ENCODE results near the gene SPPL2B. TPM values are rescaled to one million over a fixed set of nuclear protein-coding genes. Genes with fewer than 3 reads are reported as not detected.

The SPPL2B gene
- total RNA-seq, 2 experiments from 2014 or later, result 73.5 to 80.7 TPM

- Mint-ChIP-seq H3K27me3 (ENCODE audit: low read depth) (peaks cover 5% of the 10 kb centered on the region), H3K4me3 (peak overlapping the region; percentile 85)
These were observed 40.1 kb upstream of the SPPL2B start for GRCh38 chr19:2288338-2288817.

GRCh38 chr19:2288818-2289713, 39.4 kb upstream of the SPPL2B start:
- Mint-ChIP-seq H3K9me3 (ENCODE audit: insufficient read depth) (no peaks in the 10 kb centered on the region), H3K36me3 (ENCODE audit: low read depth) (peaks cover 16% of the 10 kb centered on the region), H3K4me3 (peak overlapping the region; percentile 85), H3K27me3 (ENCODE audit: low read depth) (peaks cover 5% of the 10 kb centered on the region), H3K4me1 (ENCODE audit: low read depth) (peaks cover 36% of the 10 kb centered on the region), H3K27ac (peak overlapping the region; percentile 97)
- DNase-seq, result no peak
- CTCF ChIA-PET, result interaction anchor here (0.7 to 2.5 kb wide), 6 partner anchors 13 to 131 kb away, joined by 3 to 15 read pairs (median 4); partner anchors contain the start of genes LSM7 and SPPL2B
- peak; percentile 26 for ATAC-seq
- POLR2A ChIA-PET, result interaction anchor here (0.7 to 1.3 kb wide), 6 partner anchors 11 to 332 kb away, joined by 3 to 4 read pairs (median 3); partner anchors contain the start of gene GADD45B

More at GRCh38 chr19:2288338-2288817, 40.1 kb upstream of the SPPL2B start:
- peaks cover 33% of the 10 kb centered on the region for H3K4me1 Mint-ChIP-seq (ENCODE audit: low read depth)
- CTCF ChIA-PET, result interaction anchor here (1.0 to 2.5 kb wide), 4 partner anchors 14 to 130 kb away, joined by 3 to 15 read pairs (median 4); partner anchors contain the start of genes LSM7 and SPPL2B
- DNase-seq (no peak), ATAC-seq (no peak)
- peaks cover 13% of the 10 kb centered on the region for H3K36me3 Mint-ChIP-seq (ENCODE audit: low read depth)
- H3K27ac Mint-ChIP-seq, result peak overlapping the region; percentile 97
- H3K9me3 Mint-ChIP-seq (ENCODE audit: insufficient read depth), result no peaks in the 10 kb centered on the region
- POLR2A ChIA-PET, result interaction anchor here (0.6 to 1.3 kb wide), 4 partner anchors 12 to 188 kb away, joined by 3 to 4 read pairs (median 3); partner anchors contain the start of gene GADD45B

- CTCF ChIA-PET, result interaction anchor here (0.7 to 2.5 kb wide), 4 partner anchors 14 to 105 kb away, joined by 3 to 15 read pairs (median 4); no protein-coding TSS in a partner anchor
- Mint-ChIP-seq H3K27me3 (ENCODE audit: low read depth) (peaks cover 5% of the 10 kb centered on the region), H3K36me3 (ENCODE audit: low read depth) (peaks cover 17% of the 10 kb centered on the region), H3K4me3 (peak overlapping the region; percentile 85), H3K27ac (peak overlapping the region; percentile 97), H3K4me1 (ENCODE audit: low read depth) (peaks cover 39% of the 10 kb centered on the region), H3K9me3 (ENCODE audit: insufficient read depth) (no peaks in the 10 kb centered on the region)
- DNase-seq, result peak; percentile 82
- ATAC-seq, result peak; percentile 81
- POLR2A ChIA-PET, result interaction anchor here (0.7 to 1.3 kb wide), 5 partner anchors 10 to 186 kb away, joined by 3 to 4 read pairs (median 3); partner anchors contain the start of gene GADD45B
These were observed 38.6 kb upstream of the SPPL2B start for GRCh38 chr19:2289714-2290435.

- POLR2A ChIA-PET, result no interaction called here
- H3K27ac Mint-ChIP-seq, result peak overlapping the region; percentile 87
- ATAC-seq (peak; percentile 34), DNase-seq (peak; percentile 51)
- peaks cover 25% of the 10 kb centered on the region for H3K36me3 Mint-ChIP-seq (ENCODE audit: low read depth)
- peak overlapping the region; percentile 82 for H3K4me3 Mint-ChIP-seq
- H3K27me3 Mint-ChIP-seq (ENCODE audit: low read depth), result peaks cover 5% of the 10 kb centered on the region
- H3K4me1 Mint-ChIP-seq (ENCODE audit: low read depth), result peaks cover 41% of the 10 kb centered on the region
- CTCF ChIA-PET, result no interaction called here
- no peaks in the 10 kb centered on the region for H3K9me3 Mint-ChIP-seq (ENCODE audit: insufficient read depth)
These were observed 37.9 kb upstream of the SPPL2B start for GRCh38 chr19:2290441-2291184.

- Mint-ChIP-seq H3K27ac (peak overlapping the region; percentile 87), H3K9me3 (ENCODE audit: insufficient read depth) (no peaks in the 10 kb centered on the region), H3K27me3 (ENCODE audit: low read depth) (peaks cover 5% of the 10 kb centered on the region), H3K4me3 (peak overlapping the region; percentile 82), H3K36me3 (ENCODE audit: low read depth) (peaks cover 25% of the 10 kb centered on the region), H3K4me1 (ENCODE audit: low read depth) (peaks cover 41% of the 10 kb centered on the region)
- POLR2A ChIA-PET, result interaction anchor here (1.0 kb wide), 1 partner anchor 12 kb away, joined by 4 read pairs; no protein-coding TSS in a partner anchor
- CTCF ChIA-PET, result interaction anchor here (0.6 kb wide), 1 partner anchor 357 kb away, joined by 3 read pairs; no protein-coding TSS in a partner anchor
- ATAC-seq, result no peak
- DNase-seq, result no peak
These were observed 37.2 kb upstream of the SPPL2B start for GRCh38 chr19:2291185-2291751.

GRCh38 chr19:2294687-2295335, 33.7 kb upstream of the SPPL2B start:
- Mint-ChIP-seq H3K9me3 (ENCODE audit: insufficient read depth) (no peaks in the 10 kb centered on the region), H3K36me3 (ENCODE audit: low read depth) (peaks cover 25% of the 10 kb centered on the region), H3K27me3 (ENCODE audit: low read depth) (no peaks in the 10 kb centered on the region), H3K4me3 (no peak overlapping the region), H3K27ac (no peak overlapping the region), H3K4me1 (ENCODE audit: low read depth) (peaks cover 19% of the 10 kb centered on the region)
- POLR2A ChIA-PET, result interaction anchor here (1.1 kb wide), 1 partner anchor 20 kb away, joined by 3 read pairs; no protein-coding TSS in a partner anchor
- DNase-seq (no peak), ATAC-seq (no peak)
- CTCF ChIA-PET, result interaction anchor here (1.0 kb wide), 1 partner anchor 24 kb away, joined by 3 read pairs; no protein-coding TSS in a partner anchor

GRCh38 chr19:2296141-2296540, 32.3 kb upstream of the SPPL2B start:
- no peak overlapping the region for H3K4me3 Mint-ChIP-seq
- H3K36me3 Mint-ChIP-seq (ENCODE audit: low read depth), result peaks cover 20% of the 10 kb centered on the region
- peaks cover 13% of the 10 kb centered on the region for H3K4me1 Mint-ChIP-seq (ENCODE audit: low read depth)
- H3K27me3 Mint-ChIP-seq (ENCODE audit: low read depth), result peaks cover under 1% of the 10 kb centered on the region
- H3K9me3 Mint-ChIP-seq (ENCODE audit: insufficient read depth), result no peaks in the 10 kb centered on the region
- no peak overlapping the region for H3K27ac Mint-ChIP-seq
- DNase-seq (no peak), ATAC-seq (no peak)
- CTCF ChIA-PET, result no interaction called here
- POLR2A ChIA-PET, result no interaction called here

- DNase-seq (no peak), ATAC-seq (no peak)
- Mint-ChIP-seq H3K4me3 (no peak overlapping the region), H3K27me3 (ENCODE audit: low read depth) (peaks cover 26% of the 10 kb centered on the region), H3K36me3 (ENCODE audit: low read depth) (peaks cover 2% of the 10 kb centered on the region), H3K9me3 (ENCODE audit: insufficient read depth) (no peaks in the 10 kb centered on the region), H3K4me1 (ENCODE audit: low read depth) (peaks cover 4% of the 10 kb centered on the region), H3K27ac (no peak overlapping the region)
- ChIA-PET POLR2A (interaction anchor here (0.6 kb wide), 1 partner anchor 11 kb away, joined by 3 read pairs; no protein-coding TSS in a partner anchor), CTCF (no interaction called here)
These were observed 28.0 kb upstream of the SPPL2B start for GRCh38 chr19:2300533-2300932.

- POLR2A ChIA-PET, result interaction anchor here (0.9 to 1.3 kb wide), 2 partner anchors 11 to 13 kb away, joined by 4 read pairs; no protein-coding TSS in a partner anchor
- peaks cover 4% of the 10 kb centered on the region for H3K4me1 Mint-ChIP-seq (ENCODE audit: low read depth)
These were observed 25.9 kb upstream of the SPPL2B start for GRCh38 chr19:2302319-2303210.

More at GRCh38 chr19:2302319-2303210, 25.9 kb upstream of the SPPL2B start:
- Mint-ChIP-seq H3K27me3 (ENCODE audit: low read depth) (peaks cover 39% of the 10 kb centered on the region), H3K27ac (no peak overlapping the region), H3K4me3 (no peak overlapping the region), H3K36me3 (ENCODE audit: low read depth) (no peaks in the 10 kb centered on the region), H3K9me3 (ENCODE audit: insufficient read depth) (no peaks in the 10 kb centered on the region)
- CTCF ChIA-PET, result interaction anchor here (0.9 to 1.5 kb wide), 2 partner anchors 28 to 91 kb away, joined by 3 to 4 read pairs; no protein-coding TSS in a partner anchor
- no peak for DNase-seq
- peak; percentile 17 for ATAC-seq
